22Rv1 (cell line): ENCODE measurements around the gene CCDC177.

Experiments used
- H3K27ac ChIP-seq: fragments of 450-650 bp; 2 replicates; pipeline ENCODE4 v1.5.1; 2017
- CTCF ChIP-seq: fragments of 450-650 bp; IDR thresholded peaks from 2 replicates; pipeline ENCODE4 v1.5.1; 2017; ENCODE audit warnings: mild to moderate bottlenecking
- ZFX ChIP-seq: fragments of 450-650 bp; IDR thresholded peaks from 2 replicates; pipeline ENCODE4 v1.6.1; 2017; ENCODE audit warnings: antibody characterized with exemption, borderline replicate concordance

CCDC177 gene

GRCh38 chr14:69547701-69548348 lies 26.8 kb downstream of the CCDC177 start:
- TF ChIP-seq CTCF (peak; percentile 86), ZFX (no peak)
- no peak overlapping the region for H3K27ac ChIP-seq

- TF ChIP-seq ZFX: no peak
- TF ChIP-seq CTCF: no peak
- no peak overlapping the region for H3K27ac ChIP-seq
Observed at GRCh38 chr14:69543341-69544115, 31.1 kb downstream of the CCDC177 start.

GRCh38 chr14:69542311-69542710 lies 32.4 kb downstream of the CCDC177 start:
- TF ChIP-seq CTCF (no peak), ZFX (no peak)
- H3K27ac ChIP-seq: no peak overlapping the region

GRCh38 chr14:69540654-69541335 lies 33.9 kb downstream of the CCDC177 start:
- TF ChIP-seq CTCF (no peak), ZFX (no peak)
- H3K27ac ChIP-seq: no peak overlapping the region

- TF ChIP-seq ZFX (no peak), CTCF (no peak)
Observed at GRCh38 chr14:69539631-69540410, 34.9 kb downstream of the CCDC177 start.

GRCh38 chr14:69538766-69539165 lies 35.9 kb downstream of the CCDC177 start:
- H3K27ac ChIP-seq: no peak overlapping the region
- TF ChIP-seq CTCF (no peak), ZFX (no peak)

More at GRCh38 chr14:69539631-69540410, 34.9 kb downstream of the CCDC177 start:
- no peak overlapping the region for H3K27ac ChIP-seq
